ENCODE results near the gene CNPY1.

Gene CNPY1

GRCh38 chr7:155516466-155516865 lies 29.9 kb downstream of the CNPY1 start:
- peaks cover 9 to 47% (median 32%) of the 10 kb centered on the region in 5 donors for H3K27me3 ChIP-seq (ENCODE audit: control insufficient read depth in 5 of 5, insufficient read depth in 4 of 5, low read length in 5 of 5)
- H3K4me1 ChIP-seq (ENCODE audit: control insufficient read depth in 5 of 5, insufficient read depth in 5 of 5, low read length in 5 of 5), result no peaks in the 10 kb centered on the region
- no peaks in the 10 kb centered on the region for H3K36me3 ChIP-seq (ENCODE audit: control insufficient read depth in 5 of 5, insufficient read depth in 5 of 5, low read length in 5 of 5)
- H3K27ac ChIP-seq (ENCODE audit: low read depth, low read length), result no peak overlapping the region
- no peak overlapping the region for H3K4me3 ChIP-seq (ENCODE audit: low read depth in 1 of 5, low read length in 5 of 5)
- H3K9ac ChIP-seq (ENCODE audit: low read length in 5 of 5), result no peak overlapping the region
- no peaks in the 10 kb centered on the region for H3K9me3 ChIP-seq (ENCODE audit: control insufficient read depth in 5 of 5, low read length in 5 of 5)

DNA sequence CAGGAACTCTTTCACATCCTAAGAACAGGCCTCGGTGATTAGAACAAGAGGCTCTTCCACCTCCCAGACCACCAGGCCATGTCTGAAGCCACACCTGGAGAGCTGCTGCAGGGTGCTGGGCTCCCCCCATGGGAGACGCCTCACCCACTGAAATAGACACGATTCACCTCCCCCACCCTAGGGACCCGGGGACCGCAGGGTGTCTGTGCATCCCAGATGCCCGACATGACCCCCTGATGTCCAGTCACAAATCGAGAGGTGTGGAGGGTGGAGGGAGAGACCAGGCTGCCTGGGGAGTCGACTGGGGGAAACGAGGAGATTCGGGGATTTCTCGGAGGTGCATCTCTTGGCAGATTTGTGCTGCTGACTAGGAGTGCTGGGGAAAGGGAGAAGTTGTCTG lies 31.0 kb downstream of the CNPY1 start:
- Histone ChIP-seq H3K36me3 (ENCODE audit: control insufficient read depth in 5 of 5, insufficient read depth in 5 of 5, low read length in 5 of 5) (no peaks in the 10 kb centered on the region), H3K27ac (ENCODE audit: low read depth, low read length) (no peak overlapping the region), H3K4me1 (ENCODE audit: control insufficient read depth in 5 of 5, insufficient read depth in 5 of 5, low read length in 5 of 5) (no peaks in the 10 kb centered on the region), H3K4me3 (ENCODE audit: low read depth in 1 of 5, low read length in 5 of 5) (no peak overlapping the region), H3K9ac (ENCODE audit: low read length in 5 of 5) (no peak overlapping the region), H3K27me3 (ENCODE audit: control insufficient read depth in 5 of 5, insufficient read depth in 4 of 5, low read length in 5 of 5) (peaks cover 14 to 58% (median 38%) of the 10 kb centered on the region in 5 donors), H3K9me3 (ENCODE audit: control insufficient read depth in 5 of 5, low read length in 5 of 5) (no peaks in the 10 kb centered on the region)

DNA sequence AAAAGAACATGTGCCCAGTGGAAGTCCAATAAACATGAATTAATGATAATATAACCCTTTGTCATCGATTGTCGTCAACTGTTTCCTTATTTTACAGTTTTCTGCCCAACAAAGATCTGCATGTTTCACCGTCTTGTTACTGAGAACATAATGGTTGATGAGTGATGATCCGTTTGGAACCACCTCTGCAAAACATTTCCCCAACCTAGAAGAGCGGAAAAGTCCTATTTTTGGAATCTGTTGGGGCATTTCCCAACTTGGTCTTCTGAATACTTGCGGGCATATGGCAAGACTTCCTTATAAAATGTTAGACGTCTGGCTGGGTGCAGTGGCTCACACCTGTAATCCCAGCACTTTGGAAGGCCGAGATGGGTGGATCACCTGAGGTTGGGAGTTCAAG lies 32.1 kb downstream of the CNPY1 start:
- Histone ChIP-seq H3K9ac (ENCODE audit: low read length in 5 of 5) (no peak overlapping the region), H3K4me3 (ENCODE audit: low read depth in 1 of 5, low read length in 5 of 5) (no peak overlapping the region), H3K27me3 (ENCODE audit: control insufficient read depth in 5 of 5, insufficient read depth in 4 of 5, low read length in 5 of 5) (peaks cover 23 to 68% (median 48%) of the 10 kb centered on the region in 5 donors), H3K27ac (ENCODE audit: low read depth, low read length) (no peak overlapping the region), H3K9me3 (ENCODE audit: control insufficient read depth in 5 of 5, low read length in 5 of 5) (no peaks in the 10 kb centered on the region), H3K36me3 (ENCODE audit: control insufficient read depth in 5 of 5, insufficient read depth in 5 of 5, low read length in 5 of 5) (no peaks in the 10 kb centered on the region), H3K4me1 (ENCODE audit: control insufficient read depth in 5 of 5, insufficient read depth in 5 of 5, low read length in 5 of 5) (peaks cover 0 to 8% (median 4%) of the 10 kb centered on the region in 5 donors)

DNA sequence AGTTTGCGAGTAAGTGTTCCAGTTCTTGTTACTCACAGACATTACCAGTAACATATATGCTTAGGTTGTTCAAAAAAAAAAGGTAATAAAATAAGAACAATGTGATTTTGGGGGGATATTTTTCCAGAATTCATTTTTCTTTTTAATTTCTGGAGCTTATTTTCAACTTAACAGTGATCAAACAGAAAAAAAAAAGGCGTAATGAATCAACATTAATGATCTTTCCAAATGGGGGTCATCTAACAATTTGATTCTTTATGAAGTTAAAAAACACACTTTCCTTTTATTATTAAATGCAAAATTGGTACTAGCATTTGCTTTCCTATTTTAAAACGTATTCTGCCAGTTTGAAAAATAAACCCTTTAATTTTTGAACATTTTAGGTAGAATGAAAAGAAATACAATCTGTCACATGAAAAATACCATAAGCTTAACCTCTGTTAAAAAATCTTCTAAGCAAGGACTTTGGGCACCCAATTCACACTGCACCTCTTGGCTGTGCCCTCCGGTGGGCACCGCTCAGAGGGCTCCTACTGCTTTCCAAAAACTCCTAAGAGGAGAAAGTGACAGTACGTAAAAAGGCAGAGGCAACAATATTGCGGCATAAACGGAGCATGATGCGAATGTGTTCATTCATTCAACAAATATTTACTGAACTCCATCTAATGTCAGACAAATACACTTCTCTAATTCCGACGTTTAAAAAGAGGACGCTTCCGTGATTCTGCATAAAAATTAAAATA lies 32.6 kb downstream of the CNPY1 start:
- Histone ChIP-seq H3K27me3 (ENCODE audit: control insufficient read depth in 5 of 5, insufficient read depth in 4 of 5, low read length in 5 of 5) (peaks cover 24 to 72% (median 54%) of the 10 kb centered on the region in 5 donors), H3K9ac (ENCODE audit: low read length in 5 of 5) (no peak overlapping the region)

GRCh38 chr7:155512246-155512887 lies 34.0 kb downstream of the CNPY1 start:
- Histone ChIP-seq H3K9ac (ENCODE audit: low read length in 5 of 5) (no peak overlapping the region), H3K27me3 (ENCODE audit: control insufficient read depth in 5 of 5, insufficient read depth in 4 of 5, low read length in 5 of 5) (peaks cover 32 to 75% (median 63%) of the 10 kb centered on the region in 5 donors), H3K27ac (ENCODE audit: low read depth, low read length) (no peak overlapping the region), H3K4me1 (ENCODE audit: control insufficient read depth in 5 of 5, insufficient read depth in 5 of 5, low read length in 5 of 5) (peaks cover 0 to 8% (median 4%) of the 10 kb centered on the region in 5 donors), H3K9me3 (ENCODE audit: control insufficient read depth in 5 of 5, low read length in 5 of 5) (no peaks in the 10 kb centered on the region), H3K36me3 (ENCODE audit: control insufficient read depth in 5 of 5, insufficient read depth in 5 of 5, low read length in 5 of 5) (no peaks in the 10 kb centered on the region), H3K4me3 (ENCODE audit: low read depth in 1 of 5, low read length in 5 of 5) (no peak overlapping the region)

More for the DNA sequence above, 32.6 kb downstream of the CNPY1 start:
- no peak overlapping the region for H3K4me3 ChIP-seq (ENCODE audit: low read depth in 1 of 5, low read length in 5 of 5)
- no peaks in the 10 kb centered on the region for H3K9me3 ChIP-seq (ENCODE audit: control insufficient read depth in 5 of 5, low read length in 5 of 5)
- H3K27ac ChIP-seq (ENCODE audit: low read depth, low read length), result no peak overlapping the region
- H3K36me3 ChIP-seq (ENCODE audit: control insufficient read depth in 5 of 5, insufficient read depth in 5 of 5, low read length in 5 of 5), result no peaks in the 10 kb centered on the region
- H3K4me1 ChIP-seq (ENCODE audit: control insufficient read depth in 5 of 5, insufficient read depth in 5 of 5, low read length in 5 of 5), result peaks cover 0 to 8% (median 4%) of the 10 kb centered on the region in 5 donors

DNA sequence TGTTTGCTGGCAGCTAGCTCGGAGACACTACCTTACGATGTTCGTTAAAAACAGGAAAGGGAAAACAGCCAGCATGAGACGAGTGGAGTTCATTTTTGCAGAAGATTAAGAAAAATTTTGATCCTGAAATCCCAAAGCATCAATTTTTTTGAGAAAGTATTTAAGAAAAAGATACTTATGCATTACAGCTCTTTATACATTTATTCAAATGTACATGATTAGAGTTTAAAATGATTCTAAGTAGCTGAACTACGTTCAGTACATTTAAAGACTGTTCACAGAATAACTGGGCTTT lies 34.7 kb downstream of the CNPY1 start:
- no peak overlapping the region for H3K9ac ChIP-seq (ENCODE audit: low read length in 5 of 5)
- no peak overlapping the region for H3K27ac ChIP-seq (ENCODE audit: low read depth, low read length)
- no peaks in the 10 kb centered on the region for H3K36me3 ChIP-seq (ENCODE audit: control insufficient read depth in 5 of 5, insufficient read depth in 5 of 5, low read length in 5 of 5)
- H3K27me3 ChIP-seq (ENCODE audit: control insufficient read depth in 5 of 5, insufficient read depth in 4 of 5, low read length in 5 of 5), result peaks cover 32 to 75% (median 66%) of the 10 kb centered on the region in 5 donors
- H3K4me3 ChIP-seq (ENCODE audit: low read depth in 1 of 5, low read length in 5 of 5), result no peak overlapping the region
- H3K4me1 ChIP-seq (ENCODE audit: control insufficient read depth in 5 of 5, insufficient read depth in 5 of 5, low read length in 5 of 5), result peaks cover 0 to 8% (median 4%) of the 10 kb centered on the region in 5 donors
- no peaks in the 10 kb centered on the region for H3K9me3 ChIP-seq (ENCODE audit: control insufficient read depth in 5 of 5, low read length in 5 of 5)

- Histone ChIP-seq H3K9ac (ENCODE audit: low read length in 5 of 5) (no peak overlapping the region), H3K27ac (ENCODE audit: low read depth, low read length) (no peak overlapping the region), H3K36me3 (ENCODE audit: control insufficient read depth in 5 of 5, insufficient read depth in 5 of 5, low read length in 5 of 5) (no peaks in the 10 kb centered on the region), H3K9me3 (ENCODE audit: control insufficient read depth in 5 of 5, low read length in 5 of 5) (no peaks in the 10 kb centered on the region), H3K4me3 (ENCODE audit: low read depth in 1 of 5, low read length in 5 of 5) (no peak overlapping the region), H3K27me3 (ENCODE audit: control insufficient read depth in 5 of 5, insufficient read depth in 4 of 5, low read length in 5 of 5) (peaks cover 32 to 75% (median 66%) of the 10 kb centered on the region in 5 donors), H3K4me1 (ENCODE audit: control insufficient read depth in 5 of 5, insufficient read depth in 5 of 5, low read length in 5 of 5) (peaks cover 0 to 8% (median 4%) of the 10 kb centered on the region in 5 donors)
Observed at GRCh38 chr7:155510975-155511701, 35.2 kb downstream of the CNPY1 start.

DNA sequence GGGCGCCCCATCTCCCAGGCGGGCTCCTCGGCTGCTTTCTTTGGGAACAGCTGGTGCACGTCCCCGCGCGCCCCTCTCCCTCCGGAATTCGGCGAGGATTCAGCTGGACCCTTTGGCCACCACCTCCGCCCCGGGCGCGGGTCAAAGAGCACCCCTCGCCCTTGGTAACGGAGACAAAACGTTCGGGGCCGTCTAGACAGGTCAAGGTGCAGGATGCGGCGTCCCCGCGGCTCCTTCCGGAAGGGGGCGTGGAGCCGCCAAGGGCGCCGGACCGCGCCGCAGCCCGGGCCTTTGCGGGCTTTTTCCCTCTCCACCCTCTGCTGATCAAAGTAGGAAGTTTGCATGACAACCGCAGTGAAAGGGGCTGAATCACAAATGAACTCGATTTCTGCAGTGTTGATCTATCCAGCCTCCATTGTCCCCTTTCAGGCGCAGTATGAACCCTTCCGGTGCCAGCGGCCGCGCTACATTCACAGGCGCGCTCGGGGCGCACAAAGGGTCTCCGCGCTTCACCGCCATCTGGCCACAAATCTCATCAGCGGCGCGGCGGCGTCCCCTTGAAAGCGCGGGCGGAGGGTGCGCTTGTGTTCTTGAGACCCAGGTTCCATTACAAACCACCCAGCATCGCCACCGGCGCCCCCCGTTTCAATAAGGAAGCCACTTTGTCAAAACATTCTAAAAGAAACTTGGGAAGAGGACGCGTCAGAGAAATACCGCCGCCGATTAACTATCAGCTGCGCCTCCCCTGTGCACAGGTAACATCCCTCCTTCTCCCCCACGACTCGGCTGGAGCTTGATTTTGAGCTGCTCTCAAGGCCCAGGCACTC lies 36.4 kb downstream of the CNPY1 start:
- peaks cover 0 to 8% (median 4%) of the 10 kb centered on the region in 5 donors for H3K4me1 ChIP-seq (ENCODE audit: control insufficient read depth in 5 of 5, insufficient read depth in 5 of 5, low read length in 5 of 5)
- H3K36me3 ChIP-seq (ENCODE audit: control insufficient read depth in 5 of 5, insufficient read depth in 5 of 5, low read length in 5 of 5), result no peaks in the 10 kb centered on the region
- H3K27ac ChIP-seq (ENCODE audit: low read depth, low read length), result no peak overlapping the region
- no peak overlapping the region for H3K4me3 ChIP-seq (ENCODE audit: low read depth in 1 of 5, low read length in 5 of 5)
- H3K9ac ChIP-seq (ENCODE audit: low read length in 5 of 5), result no peak overlapping the region
- no peaks in the 10 kb centered on the region for H3K9me3 ChIP-seq (ENCODE audit: control insufficient read depth in 5 of 5, low read length in 5 of 5)
- H3K27me3 ChIP-seq (ENCODE audit: control insufficient read depth in 5 of 5, insufficient read depth in 4 of 5, low read length in 5 of 5), result peaks cover 35 to 75% (median 66%) of the 10 kb centered on the region in 5 donors

DNA sequence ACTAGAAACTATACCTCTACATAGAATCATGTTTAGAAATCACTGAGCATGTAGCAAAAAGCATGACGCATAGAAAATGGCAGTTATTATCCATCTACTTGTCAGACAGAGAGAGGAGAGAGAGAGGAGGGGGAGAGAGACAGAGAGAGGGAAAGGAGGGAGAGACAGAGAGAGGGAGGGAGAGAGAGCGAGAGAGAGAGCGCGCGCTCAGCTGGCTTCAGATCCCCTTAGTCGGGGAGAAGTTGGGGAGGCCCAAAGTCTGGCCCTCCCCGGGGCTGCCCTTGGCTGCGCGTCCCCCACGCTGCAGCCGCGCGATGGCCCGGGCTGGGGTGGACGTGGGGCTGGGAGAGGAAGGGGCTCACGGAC lies 37.0 kb downstream of the CNPY1 start:
- Histone ChIP-seq H3K4me3 (ENCODE audit: low read depth in 1 of 5, low read length in 5 of 5) (no peak overlapping the region), H3K27me3 (ENCODE audit: control insufficient read depth in 5 of 5, insufficient read depth in 4 of 5, low read length in 5 of 5) (peaks cover 38 to 79% (median 70%) of the 10 kb centered on the region in 5 donors), H3K9me3 (ENCODE audit: control insufficient read depth in 5 of 5, low read length in 5 of 5) (no peaks in the 10 kb centered on the region), H3K9ac (ENCODE audit: low read length in 5 of 5) (no peak overlapping the region), H3K36me3 (ENCODE audit: control insufficient read depth in 5 of 5, insufficient read depth in 5 of 5, low read length in 5 of 5) (no peaks in the 10 kb centered on the region), H3K4me1 (ENCODE audit: control insufficient read depth in 5 of 5, insufficient read depth in 5 of 5, low read length in 5 of 5) (peaks cover 0 to 8% (median 4%) of the 10 kb centered on the region in 5 donors), H3K27ac (ENCODE audit: low read depth, low read length) (no peak overlapping the region)
